ENCODE data around the gene MXRA5.
A peak's percentile ranks its signal among the peaks of the same experiment; 100 is the strongest.
"Not testable (repeated sequence)": the region's sequence is repeated elsewhere in the genome, so short reads cannot be mapped to it uniquely, and the experiment has no call there.

Gene MXRA5, protein sequence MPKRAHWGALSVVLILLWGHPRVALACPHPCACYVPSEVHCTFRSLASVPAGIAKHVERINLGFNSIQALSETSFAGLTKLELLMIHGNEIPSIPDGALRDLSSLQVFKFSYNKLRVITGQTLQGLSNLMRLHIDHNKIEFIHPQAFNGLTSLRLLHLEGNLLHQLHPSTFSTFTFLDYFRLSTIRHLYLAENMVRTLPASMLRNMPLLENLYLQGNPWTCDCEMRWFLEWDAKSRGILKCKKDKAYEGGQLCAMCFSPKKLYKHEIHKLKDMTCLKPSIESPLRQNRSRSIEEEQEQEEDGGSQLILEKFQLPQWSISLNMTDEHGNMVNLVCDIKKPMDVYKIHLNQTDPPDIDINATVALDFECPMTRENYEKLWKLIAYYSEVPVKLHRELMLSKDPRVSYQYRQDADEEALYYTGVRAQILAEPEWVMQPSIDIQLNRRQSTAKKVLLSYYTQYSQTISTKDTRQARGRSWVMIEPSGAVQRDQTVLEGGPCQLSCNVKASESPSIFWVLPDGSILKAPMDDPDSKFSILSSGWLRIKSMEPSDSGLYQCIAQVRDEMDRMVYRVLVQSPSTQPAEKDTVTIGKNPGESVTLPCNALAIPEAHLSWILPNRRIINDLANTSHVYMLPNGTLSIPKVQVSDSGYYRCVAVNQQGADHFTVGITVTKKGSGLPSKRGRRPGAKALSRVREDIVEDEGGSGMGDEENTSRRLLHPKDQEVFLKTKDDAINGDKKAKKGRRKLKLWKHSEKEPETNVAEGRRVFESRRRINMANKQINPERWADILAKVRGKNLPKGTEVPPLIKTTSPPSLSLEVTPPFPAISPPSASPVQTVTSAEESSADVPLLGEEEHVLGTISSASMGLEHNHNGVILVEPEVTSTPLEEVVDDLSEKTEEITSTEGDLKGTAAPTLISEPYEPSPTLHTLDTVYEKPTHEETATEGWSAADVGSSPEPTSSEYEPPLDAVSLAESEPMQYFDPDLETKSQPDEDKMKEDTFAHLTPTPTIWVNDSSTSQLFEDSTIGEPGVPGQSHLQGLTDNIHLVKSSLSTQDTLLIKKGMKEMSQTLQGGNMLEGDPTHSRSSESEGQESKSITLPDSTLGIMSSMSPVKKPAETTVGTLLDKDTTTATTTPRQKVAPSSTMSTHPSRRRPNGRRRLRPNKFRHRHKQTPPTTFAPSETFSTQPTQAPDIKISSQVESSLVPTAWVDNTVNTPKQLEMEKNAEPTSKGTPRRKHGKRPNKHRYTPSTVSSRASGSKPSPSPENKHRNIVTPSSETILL (N-terminal part only)

DNA sequence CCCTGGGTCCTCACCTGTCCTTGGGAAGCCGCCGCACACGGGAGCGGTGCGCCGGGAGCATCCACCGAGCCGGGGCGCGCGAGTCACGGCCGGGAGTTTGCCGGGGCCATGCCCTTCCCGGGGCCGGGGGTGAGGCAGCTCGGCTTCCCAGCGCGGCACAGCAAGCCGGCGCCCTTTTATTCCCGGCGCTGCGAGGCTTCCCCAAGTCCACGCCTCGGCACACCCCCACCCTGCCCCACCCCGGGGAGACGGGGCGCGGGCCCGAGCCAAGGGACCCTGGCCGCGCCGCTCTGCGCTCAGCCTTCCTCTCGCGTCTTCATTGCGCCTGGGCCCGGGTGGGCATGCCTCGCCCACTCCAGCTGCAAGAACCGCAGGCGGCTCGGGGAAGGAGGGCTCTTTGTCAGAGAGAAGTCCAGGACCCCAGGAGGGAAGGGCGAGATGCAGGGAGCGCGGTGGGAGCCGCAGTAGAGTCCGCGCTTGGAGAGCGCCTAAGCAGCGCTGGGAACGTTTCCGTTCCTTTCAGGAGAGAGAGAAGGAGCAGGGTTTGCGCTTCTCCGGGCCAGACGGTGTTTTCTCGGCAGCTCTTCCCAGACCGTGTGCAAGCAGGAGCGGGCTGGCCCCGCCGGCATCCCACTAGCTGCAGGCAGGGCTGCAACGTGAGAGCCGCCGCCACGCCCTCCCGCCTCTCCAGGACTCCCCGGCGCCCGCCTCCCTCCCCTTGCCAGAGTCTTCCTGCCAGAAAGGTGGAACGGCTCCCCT is at the start of gene MXRA5:
TSS of gene MXRA5 (minus strand) at position 152 of the 759 bp plus-strand sequence. CDS start 2,819 bp downstream, outside the sequence.
- DNase-seq (ENCODE audit: low read depth), result peak; percentile 32

DNA sequence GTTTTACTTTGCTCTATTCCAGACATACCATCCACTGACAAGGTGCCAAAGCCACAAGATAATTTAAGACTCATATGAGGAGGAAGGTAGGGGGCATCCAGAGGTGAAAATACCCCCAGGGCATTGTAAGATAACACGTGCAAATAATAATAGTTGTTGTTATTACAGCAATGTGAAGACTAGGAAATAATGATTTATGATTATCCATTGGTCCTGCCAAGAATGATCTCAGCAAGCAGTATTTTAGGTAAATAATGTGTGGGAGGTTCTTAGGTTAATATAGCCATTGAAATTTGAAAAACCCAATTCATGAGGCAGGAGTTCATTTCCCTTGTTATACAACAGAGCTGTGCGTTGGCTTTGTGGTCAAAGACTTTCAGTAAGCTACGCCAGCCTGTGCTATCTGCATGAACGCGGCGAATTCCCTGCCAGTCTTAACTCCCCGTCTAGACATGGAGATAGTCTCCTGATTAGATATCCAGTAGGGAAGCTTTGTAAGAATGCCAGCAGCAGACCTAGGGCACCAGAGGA is 47.2 kb upstream of the MXRA5 start:
- peak; percentile 1 for DNase-seq (ENCODE audit: low read depth)

DNA sequence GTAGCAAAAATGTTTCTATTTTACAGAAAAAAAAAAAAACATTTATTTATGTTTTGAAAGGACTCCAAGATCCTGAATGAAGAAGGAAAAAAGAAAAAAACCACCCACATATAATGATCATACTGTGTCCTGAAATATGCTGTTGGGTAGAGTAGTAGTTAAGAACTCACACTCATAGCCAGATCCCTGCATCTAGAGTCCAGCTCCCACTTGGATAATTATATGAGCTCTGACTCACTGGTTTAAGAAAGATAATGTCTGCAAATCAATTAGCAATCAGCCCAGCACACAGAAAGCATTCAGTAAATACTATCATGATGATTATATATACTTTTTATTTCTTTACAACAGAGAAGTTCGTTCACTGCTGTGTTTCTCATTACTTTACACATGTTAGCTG is 46.7 kb upstream of the MXRA5 start:
- no peak for DNase-seq (ENCODE audit: low read depth)

DNA sequence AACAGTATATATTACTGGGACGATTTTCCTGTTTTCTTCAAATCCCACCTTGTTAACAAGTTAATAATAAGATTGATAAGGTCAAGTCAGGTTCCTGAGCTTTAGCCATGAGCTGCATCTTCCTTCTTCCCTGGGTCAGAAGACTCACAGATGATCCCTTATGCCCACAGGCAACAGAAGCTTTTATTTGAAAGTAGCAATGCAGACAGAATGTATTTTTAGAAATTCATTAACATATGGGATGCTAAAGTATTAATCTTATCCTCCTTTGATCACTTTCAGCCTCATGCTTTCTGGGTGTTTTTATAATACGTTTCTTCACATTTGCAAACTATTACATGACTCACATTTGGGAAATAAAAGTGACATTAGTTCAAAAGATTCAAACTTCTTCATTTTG is 42.0 kb upstream of the MXRA5 start:
- no peak for DNase-seq (ENCODE audit: low read depth)

DNA sequence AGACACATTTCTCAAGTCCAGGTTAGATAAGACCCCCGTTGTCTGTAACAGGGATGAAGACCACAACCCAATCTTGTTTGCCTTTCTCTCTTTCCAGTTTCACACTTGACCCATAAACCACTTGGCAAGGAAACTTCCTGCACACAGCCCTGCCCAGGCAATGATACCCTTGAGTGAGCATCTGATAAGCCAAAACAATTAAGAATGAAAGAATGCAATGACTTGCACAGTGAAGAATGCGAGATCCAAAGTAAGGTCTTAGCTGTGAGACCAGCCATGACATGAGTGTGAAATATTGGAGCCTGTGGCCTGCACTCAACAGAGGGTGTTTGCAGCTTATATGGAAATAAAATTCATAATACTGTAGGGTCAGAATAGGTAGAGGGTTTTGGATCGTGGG is 37.9 kb upstream of the MXRA5 start:
- DNase-seq (ENCODE audit: low read depth), result peak; percentile 24

DNA sequence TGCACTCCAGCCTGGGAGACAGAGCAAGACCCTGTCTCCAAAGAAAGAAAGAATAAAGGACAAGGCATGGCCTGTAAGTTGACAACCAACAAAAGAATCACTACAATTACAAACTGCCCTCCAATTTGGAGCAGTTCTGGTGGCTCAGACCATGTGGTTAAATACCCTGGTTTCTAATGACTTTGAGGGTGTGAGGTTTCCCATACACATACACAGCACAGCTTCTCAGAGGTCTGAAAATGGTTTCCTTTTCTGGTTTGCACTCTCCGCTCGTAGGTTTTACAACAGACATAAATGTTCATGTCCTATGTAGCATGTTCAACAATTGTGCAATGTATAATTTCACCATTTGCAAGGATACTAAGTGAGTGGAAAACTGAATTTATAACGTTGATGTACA is 34.2 kb upstream of the MXRA5 start:
- DNase-seq (ENCODE audit: low read depth), result no peak

DNA sequence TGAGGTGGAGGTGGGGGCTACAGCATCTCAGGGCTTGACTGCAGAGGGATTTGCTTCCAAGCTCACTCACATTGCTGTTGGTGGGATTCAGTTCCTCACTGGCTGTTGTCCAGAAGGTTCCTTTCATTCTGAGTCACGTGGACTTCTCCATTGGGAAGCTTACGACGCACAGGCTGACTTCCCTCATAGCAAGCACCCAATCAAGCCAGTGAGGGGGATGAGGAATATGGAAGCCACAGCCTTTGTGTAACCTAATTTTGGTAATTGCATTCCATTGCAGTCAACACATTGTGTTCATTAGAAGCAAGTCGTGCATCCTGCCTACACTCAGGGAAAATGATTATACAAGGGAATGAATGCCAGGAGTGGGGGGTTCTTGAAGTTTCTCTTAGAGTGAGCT is 32.7 kb upstream of the MXRA5 start:
- no peak for DNase-seq (ENCODE audit: low read depth)

DNA sequence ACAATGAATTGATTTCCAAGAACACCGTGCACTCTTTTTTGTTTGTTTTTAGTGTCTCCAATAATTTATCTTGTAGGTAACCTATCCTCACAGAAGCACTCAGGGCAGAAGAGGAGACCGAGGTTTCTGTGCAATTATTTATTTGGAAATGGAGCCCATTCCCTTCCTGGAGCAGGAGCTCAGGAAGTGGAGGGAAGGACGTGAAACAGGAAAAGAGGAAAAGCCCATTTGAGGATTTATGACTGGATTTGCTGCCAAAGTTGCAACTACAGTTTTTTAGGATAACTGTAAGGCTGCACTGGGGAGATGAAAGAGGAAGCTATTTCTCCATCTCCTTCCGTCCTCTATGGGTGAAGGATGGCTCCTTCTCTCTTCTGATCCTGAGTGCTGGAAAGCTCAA is 31.7 kb upstream of the MXRA5 start:
- no peak for DNase-seq (ENCODE audit: low read depth)

DNA sequence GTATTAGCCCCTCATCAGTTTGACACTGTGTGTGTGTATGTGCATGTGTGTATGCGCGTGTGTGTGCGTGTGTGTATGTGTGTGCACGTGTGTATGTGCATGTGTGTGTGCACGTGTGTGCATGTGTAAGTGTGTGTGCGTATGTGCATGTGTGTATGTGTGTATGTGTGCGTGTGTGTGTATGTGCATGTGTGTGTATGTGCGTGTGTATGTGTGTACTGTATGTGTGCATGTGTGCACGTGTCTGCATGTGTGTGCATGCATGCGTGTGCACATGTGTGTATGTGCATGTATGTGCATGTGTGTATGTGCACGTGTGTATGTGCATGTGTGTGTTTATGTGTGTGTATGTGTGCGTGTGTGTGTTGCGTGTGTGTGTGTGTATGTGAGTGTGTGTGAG is 31.1 kb upstream of the MXRA5 start:
- DNase-seq (ENCODE audit: low read depth), result no peak

DNA sequence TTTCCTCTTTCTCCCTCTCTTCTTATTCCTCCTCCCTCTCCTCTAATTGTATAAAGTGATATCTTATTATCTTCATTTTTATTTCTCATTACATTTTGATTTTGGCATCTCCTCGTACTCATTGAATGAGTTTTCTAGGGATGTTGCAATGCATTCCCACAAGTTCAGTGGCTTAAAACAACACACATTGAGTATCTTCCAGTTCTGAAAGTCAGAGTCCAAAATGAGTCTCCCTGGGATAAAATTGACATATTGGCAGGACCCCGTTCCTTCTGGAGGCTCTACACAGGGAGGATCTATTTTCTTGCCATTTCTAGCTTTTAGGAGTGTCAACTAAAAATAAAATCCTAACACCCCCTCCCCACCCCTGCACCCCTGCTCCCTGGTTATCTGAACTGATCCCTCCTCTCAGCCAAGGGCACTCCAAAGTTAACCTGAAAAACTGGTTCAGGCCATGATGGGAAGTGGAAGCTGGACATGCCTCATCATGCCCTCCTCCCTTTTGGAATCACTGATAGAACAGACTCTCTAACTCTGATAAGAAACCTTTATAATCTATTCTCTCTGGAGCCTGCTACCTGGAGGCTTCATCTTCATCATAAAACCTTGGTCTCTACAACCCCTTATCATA is 29.5 kb upstream of the MXRA5 start:
- not testable (repeated sequence) for DNase-seq (ENCODE audit: low read depth)

DNA sequence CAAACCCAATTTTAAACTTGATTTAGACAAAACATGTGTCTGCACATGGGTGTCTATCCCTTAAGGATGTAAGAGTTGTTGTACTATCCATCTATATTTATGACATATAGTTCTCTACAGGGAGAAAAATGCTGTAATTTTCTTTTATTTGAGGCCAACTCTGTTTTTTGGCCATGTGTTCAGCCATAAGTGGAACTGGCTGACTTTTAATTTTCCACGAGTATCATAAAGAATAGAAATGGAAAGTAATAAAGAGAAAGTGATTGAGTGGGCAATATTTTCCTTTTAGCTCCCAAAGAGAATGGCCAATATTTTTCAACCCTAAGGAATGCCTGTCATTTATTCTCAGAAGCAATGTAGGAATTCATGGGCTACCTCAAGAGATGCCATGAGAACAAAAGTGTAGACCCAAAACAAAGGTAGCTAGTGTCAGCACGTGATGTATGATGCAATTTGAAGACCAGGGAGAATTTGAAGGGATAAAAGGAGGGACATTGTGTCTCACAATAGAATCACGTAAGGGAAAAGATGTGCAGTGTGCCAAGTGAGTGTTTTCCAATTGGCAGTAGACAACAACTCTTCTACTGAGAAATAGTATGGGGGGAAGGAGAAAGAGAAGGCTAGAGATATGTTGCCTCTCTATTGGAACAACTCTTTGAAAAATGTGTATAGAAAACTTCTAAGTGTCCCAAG is 27.8 kb upstream of the MXRA5 start:
- DNase-seq (ENCODE audit: low read depth), result no peak

DNA sequence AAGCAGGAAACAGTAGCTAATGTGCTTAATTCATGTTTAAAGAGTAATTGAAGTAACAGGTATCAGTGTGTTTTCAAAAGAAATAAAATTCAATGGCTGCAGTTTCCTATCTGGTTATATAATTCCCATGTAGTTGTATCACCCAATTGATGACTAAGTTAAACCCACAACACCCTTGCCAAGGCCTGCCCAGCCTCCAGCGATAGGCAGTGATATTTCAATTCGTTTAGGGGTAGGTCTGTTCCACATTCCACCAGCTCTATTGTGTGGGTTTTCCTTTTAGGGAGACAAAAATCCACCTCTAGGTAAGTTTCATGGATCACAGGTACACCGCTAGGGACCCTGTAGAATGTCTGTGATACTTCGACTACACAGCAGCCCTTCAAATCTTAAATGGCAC is 24.7 kb upstream of the MXRA5 start:
- DNase-seq (ENCODE audit: low read depth), result no peak

DNA sequence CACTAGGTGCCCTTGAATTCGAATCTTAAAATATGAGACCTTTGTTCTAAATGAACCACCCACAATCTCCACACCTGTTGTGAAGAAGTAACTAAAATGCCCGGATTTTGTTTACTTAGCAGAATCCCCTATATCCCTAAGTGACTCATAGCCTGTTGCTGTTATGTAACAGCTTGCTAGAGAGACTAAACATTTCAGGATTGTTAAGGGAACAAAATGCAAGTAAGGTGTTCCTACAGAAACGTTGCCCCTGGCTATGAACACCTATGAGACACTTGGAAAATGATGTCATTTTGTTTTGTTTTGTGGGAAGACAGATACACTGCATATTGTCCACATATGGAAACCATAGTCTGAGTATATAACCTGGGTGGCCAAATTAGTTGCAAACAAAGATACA is 24.2 kb upstream of the MXRA5 start:
- no peak for DNase-seq (ENCODE audit: low read depth)

DNA sequence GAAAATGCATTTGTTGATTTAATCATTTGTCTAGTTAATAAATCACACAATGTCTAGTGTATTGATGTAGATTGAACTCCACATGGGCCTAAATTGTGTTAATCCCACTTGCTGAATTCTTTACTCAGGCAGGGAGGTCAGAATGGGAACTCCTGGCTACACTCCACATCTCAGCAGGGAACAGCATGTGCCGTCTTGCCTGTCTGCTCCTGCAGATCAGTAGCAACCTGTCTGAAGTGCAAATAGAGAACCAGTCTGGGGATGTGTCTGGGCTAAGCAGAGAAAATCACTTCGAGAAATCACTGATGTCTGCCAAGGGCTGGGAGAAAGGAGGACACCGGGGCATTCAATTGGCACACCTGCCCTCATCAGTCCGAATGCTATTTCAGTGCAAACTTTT is 16.5 kb upstream of the MXRA5 start:
- DNase-seq (ENCODE audit: low read depth), result no peak

DNA sequence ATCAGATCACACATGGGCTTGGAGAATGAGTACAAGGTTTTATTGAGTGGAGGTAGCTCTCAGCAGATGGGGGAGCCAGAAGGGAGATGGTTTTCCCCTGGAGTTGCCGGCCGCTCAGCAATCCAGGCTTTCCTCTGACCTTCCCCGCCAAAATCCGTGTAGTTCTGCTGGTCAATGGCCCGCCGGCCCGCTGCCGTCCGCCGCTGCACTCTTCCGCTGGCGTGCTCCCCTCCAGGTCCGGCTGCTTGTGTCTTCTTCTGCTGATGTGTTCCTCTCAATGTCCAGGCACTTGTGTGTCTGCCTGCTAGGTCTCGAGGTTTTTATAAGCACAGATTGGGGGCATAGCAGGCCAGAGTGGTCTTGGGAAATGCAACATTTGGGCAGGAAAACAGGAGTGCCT is 14.4 kb upstream of the MXRA5 start:
- DNase-seq (ENCODE audit: low read depth), result no peak

DNA sequence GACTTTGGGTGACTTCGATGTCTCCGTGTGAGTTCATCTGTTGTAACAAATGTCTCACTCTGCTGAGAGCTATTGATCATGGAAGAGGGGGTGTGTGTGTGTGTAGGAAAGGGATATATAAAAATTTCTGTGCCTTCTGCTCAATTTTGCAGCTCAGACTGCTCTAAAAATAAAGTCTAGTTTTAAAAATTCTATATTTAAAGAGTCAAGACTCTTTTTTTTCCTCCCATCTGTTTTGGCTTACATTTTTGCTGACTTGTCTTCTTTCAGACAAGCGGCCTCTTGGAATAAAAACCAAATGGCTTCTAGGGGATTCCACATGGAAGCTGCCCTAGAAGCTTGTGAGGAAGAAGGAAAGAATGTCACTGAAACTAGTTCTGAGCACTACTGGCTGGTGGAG is 6.3 kb upstream of the MXRA5 start:
- not testable (repeated sequence) for DNase-seq (ENCODE audit: low read depth)

DNA sequence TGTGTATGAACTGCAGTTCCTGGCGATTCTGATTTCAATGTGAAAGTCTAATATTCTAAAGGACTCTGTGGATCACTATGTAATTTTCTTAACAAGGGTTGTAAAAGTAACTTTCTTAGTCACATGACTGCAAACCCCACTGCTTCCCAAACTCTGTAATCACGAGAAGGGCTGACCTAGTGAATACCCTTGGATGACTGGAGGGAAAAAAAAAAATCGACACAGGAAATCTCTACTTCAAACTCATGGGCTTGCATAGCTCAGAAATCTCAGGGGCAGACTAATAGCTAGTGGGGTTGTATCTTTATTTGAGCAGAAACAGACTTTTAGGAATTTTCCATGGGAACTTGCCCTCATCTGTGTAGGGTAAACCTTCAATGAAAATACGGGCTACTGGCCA is 4.8 kb upstream of the MXRA5 start:
- DNase-seq (ENCODE audit: low read depth), result no peak

DNA sequence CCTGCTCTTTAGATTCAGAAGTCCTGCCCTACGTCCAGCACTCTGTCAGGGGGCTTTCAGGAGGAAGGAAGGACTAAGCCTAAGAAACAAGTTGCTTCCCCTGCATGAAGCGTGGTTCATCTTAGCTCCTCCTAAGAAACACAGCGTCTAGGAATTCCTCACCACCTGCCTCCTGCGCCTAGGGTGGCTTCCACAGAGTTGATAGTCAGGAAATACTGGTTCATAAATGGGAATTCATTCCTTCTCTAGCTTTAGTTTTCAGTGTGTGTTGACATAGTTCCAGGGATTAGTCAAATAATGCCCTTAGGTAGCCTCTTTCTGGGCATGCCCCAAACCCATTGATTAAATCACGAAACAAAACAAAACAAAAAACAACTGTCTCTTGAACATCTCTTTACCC is 1.7 kb upstream of the MXRA5 start:
- DNase-seq (ENCODE audit: low read depth), result no peak

DNA sequence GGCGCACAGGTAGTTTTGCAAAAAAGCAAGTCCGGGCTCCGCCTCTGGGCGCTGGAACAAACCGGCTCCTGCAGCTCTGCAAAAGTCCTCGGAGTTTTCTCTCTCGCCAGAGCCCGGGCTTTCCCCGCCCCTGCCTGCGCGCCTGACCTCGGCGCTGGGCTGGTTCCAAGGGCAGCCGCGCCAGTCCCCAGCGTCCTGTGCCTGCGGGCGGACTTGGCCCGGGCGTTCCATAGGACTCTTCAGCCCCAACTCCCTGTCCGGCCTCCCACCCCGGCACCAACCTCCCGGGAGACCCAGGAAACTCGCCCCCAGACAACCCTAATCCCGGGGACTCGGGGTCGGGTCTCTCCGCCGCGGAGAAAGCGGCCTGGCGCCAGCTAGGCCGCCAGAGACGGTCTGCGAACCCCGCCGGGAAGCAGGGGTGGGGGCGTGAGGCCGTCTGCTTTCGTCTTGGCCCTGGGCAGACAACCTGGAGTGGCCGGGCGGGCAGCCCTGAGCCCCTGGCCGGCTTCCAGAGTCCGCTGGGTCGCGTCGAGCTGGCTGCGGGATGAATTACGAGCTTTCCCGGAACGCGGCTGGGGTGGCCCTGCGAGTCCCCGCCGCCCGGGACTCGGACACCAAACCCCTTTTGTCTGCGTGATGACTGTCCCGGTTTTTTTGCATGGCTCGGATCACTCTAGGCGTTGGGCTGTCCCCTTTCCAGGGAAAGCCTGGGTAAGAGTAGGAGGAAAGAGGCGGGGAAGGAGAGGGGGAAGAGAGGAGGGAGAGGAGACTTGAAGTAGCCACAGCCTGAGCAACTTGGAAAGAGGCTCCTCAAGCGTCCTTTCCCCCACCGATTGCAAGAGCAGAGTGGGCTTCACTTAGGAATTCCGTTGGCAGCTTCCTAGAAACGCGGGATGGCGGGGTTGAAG is 916 bp downstream of the MXRA5 start:
- peak; percentile 29 for DNase-seq (ENCODE audit: low read depth)

Data from iris pigment epithelial cell (primary cell).